GM18907 (cell line): ENCODE measurements around the gene USP32.
"Not testable (repeated sequence)": the region's sequence is repeated elsewhere in the genome, so short reads cannot be mapped to it uniquely, and the experiment has no call there.

Experiments
- ATAC-seq: cut with Tn5 transposase; IDR thresholded peaks from one replicate; pipeline ENCODE4 v1.9.1; 2021; ENCODE audit warnings: mild to moderate bottlenecking, moderate library complexity; ENCODE audit not compliant: unreplicated experiment

USP32 gene

GRCh38 chr17:60248618-60249289, 143.2 kb downstream of the USP32 start:
- ATAC-seq = no peak

DNA sequence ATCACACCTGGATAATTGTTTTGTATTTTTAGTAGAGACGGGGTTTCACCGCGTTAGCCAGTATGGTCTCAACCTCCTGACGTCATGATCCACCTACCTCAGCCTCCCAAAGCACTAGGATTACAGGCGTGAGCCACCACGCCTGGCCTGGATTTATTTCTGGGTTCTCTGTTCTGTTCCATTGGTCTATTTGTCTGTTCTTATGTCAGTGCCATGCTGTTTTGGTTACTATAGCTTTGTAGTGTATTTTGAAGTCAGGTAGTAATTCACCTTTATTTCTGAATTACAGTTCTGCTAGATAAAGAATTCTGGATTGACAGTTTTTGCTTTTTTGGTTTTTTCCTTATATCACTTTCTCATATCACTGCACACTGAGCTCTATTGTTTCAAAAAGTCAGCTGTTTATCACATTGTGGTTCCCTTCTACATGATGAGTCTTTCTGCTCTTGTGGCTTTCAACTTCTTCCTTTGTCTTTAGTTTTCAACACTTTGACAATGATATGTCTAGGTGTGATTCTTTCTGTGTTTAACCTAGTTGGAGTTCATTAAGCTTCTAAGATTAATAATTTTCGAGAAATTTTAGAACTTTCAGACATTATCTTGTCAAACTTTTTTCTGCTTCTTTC, 144.0 kb downstream of the USP32 start:
- ATAC-seq = no peak

DNA sequence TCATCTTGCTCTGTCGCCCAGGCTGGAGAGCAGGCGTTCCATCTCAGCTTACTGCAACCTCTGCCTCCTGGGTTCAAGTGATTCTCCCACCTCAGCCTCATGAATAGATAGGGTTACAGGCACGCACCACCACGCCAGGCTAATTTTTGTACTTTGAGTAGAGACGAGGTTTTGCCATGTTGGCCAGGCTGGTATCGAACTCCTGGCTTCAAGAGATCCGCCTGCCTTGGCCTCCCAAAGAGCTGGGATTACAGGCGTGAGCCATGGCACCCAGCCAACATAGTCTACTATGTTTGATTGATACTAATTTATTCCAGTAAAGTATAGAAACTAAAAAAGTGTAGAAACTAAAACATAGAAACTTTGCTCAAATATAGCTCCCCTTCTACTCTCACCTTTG, 147.3 kb downstream of the USP32 start:
- no peak for ATAC-seq

DNA sequence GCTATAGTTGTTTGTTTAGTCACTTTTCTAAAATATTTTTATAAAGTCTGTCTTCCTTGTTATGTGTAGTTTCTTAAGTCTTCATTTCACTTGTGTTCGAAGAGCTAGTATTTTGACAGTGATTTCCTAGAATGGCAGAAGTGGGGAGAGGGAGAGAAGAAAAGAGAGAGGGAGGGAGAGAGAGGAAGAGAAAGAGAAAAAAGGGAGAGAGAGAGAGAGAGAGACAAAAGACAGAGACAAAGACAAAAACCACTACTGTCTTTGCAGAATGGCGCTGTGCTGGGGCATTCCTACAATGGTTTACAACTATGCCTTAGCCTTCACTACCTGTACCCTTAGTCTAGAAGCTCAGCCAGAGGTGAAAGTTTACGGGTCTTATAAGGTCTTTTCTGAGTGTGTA, 151.6 kb downstream of the USP32 start:
- ATAC-seq = no peak

- no peak for ATAC-seq
Measured at GRCh38 chr17:60231691-60232090, 160.2 kb downstream of the USP32 start.

GRCh38 chr17:60231234-60231633, 160.7 kb downstream of the USP32 start:
- no peak for ATAC-seq

DNA sequence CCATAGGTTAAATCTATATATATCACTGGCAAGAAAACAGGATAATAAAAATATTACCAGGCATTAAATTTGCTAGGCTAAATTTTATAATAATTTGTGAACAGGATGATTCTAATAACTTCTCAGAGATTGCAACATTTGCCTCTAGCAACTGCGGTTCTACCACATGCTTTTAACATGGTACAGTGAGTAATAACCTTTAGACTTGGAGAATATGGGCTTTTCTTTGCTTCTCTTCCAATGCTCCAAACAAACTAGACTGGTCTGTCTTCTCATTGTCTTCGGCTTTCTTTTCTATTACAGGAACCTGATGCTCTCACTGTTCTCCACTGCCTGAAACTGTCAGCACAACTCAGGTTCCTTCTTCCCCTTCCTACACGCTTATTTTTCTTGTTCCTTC, 161.6 kb downstream of the USP32 start:
- ATAC-seq = no peak

GRCh38 chr17:60229188-60229802, 162.6 kb downstream of the USP32 start:
- ATAC-seq = no peak

GRCh38 chr17:60227276-60227675, 164.7 kb downstream of the USP32 start:
- ATAC-seq = not testable (repeated sequence)

- ATAC-seq = no peak
Measured at GRCh38 chr17:60224064-60224463, 167.9 kb downstream of the USP32 start.

GRCh38 chr17:60223456-60223855, 168.5 kb downstream of the USP32 start:
- no peak for ATAC-seq

DNA sequence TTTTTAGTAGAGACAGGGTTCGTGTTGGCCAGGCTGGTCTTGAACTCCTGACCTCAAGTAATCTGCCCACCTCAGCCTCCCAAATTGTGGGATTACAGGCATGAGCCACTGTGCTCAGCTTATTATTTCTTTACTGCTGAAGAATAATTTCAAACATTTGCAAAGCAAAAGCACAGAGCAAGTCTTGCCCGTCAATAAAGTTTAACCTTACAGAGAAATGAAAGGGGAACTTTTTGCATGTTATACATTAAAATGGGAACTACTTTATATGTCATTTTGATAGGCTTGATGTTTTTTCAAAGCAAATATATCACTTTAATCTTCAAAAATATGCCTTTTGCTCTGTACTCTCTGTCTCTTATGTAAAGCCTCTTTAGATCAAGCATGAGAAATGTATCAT, 173.2 kb downstream of the USP32 start:
- ATAC-seq = not testable (repeated sequence)

- not testable (repeated sequence) for ATAC-seq
Measured at GRCh38 chr17:60215895-60216294, 176.0 kb downstream of the USP32 start.

- not testable (repeated sequence) for ATAC-seq
Measured at GRCh38 chr17:60211282-60211681, 180.7 kb downstream of the USP32 start.

DNA sequence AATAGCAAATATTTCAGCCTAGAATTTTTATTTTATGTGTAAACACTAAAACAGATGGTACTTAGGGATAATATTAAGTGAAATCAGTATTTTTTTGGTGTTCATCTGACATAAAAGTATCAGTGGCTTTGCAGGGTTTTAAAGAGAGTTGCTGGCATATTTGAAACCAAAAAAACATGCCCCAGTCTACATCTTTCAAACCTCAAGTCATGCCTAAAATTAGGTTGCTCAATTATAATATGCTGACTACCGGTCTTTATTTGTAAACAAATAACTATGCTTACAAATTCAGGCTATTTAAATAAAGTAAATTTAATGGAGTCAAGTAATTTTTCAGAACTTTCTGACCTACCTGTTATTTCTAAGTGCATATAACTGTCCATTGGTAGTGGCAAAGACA, 183.6 kb downstream of the USP32 start:
- ATAC-seq = not testable (repeated sequence)

DNA sequence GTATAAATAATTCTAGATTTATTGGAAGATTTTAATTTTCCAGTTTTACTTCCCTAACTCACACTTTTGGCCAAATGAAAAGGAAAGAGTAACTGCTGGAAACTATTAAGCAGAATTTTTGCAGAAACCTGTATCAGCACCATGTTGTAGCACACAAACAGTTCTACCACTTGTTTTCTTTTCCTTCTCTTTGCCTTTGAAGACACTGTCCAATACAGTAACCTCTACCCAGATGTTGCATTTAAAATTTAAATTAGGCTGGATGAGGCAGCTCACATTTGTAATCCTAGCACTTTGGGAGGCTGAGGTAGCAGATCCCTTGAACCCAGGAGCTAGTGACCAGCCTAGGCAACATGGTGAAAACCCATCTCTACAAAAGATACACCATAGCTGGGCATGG, 186.2 kb downstream of the USP32 start:
- ATAC-seq = not testable (repeated sequence)

GRCh38 chr17:60198630-60199029, 193.3 kb downstream of the USP32 start:
- ATAC-seq = not testable (repeated sequence)

GRCh38 chr17:60194141-60194540, 197.8 kb downstream of the USP32 start:
- not testable (repeated sequence) for ATAC-seq

- ATAC-seq = no peak
Measured at GRCh38 chr17:60193482-60193881, 198.5 kb downstream of the USP32 start.

- ATAC-seq = not testable (repeated sequence)
Measured at GRCh38 chr17:60193032-60193431, 198.9 kb downstream of the USP32 start.

DNA sequence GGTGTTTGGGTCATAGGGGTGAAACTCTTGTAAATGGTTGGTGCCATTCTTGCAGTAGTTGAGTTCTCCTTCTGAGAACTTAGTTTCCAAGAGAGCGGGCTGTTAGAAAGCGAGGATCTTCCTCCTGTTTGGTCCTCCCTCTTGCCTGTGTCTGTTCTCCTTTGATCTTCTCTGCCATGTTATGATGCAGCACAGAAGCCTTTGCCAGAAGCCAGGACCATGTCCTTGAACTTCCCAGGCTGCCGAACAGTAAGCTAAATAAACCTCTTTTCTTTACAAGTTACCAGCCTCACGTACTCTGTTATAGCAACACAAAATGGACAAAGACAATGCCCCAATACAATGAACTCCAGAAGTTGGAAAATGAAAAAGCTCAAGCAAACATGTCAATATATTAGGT, 201.9 kb downstream of the USP32 start:
- ATAC-seq = not testable (repeated sequence)

GRCh38 chr17:60188759-60189158, 203.2 kb downstream of the USP32 start:
- ATAC-seq = no peak
